Mesenteric fat pad (tissue), 1 donor: ENCODE measurements around the gene BCAR3. TPM values are rescaled to one million over a fixed set of nuclear protein-coding genes. Genes with fewer than 3 reads are reported as not detected.

ENCODE experiments used
- DNase-seq: peaks from one replicate; pipeline ENCODE4 v3.0.0-alpha.2; 2020; ENCODE audit warnings: low spot score
- long read RNA-seq: library from polyadenylated mRNA; unstranded; transcript quantifications from one replicate; pipeline ENCODE4 v2.0.0, GENCODE V29; 2020
- total RNA-seq: library from RNA; stranded (reverse); fragmentation: NEBNext Ultra II Directional; extraction: Animal tissue kit (Norgen Biotek cat#: 25700); gene quantifications from one replicate; pipeline ENCODE4 v1.2.1, GENCODE V29; 2021
- donor health status: DM: yes; HTN: yes; CAD: no.

BCAR3 gene
- 30.3 TPM for total RNA-seq
- long read RNA-seq, transcript BCAR3-204 (10 exons, 2,827 nt): major isoform, 10 of 53 reads
- long read RNA-seq, transcript BCAR3-201 (12 exons, 3,171 nt): minor isoform, 8 of 53 reads
- long read RNA-seq, partial matches to known transcripts: 20 of 53 reads
- long read RNA-seq, other reads (novel, unspliced or antisense): 14 of 53 reads

DNA sequence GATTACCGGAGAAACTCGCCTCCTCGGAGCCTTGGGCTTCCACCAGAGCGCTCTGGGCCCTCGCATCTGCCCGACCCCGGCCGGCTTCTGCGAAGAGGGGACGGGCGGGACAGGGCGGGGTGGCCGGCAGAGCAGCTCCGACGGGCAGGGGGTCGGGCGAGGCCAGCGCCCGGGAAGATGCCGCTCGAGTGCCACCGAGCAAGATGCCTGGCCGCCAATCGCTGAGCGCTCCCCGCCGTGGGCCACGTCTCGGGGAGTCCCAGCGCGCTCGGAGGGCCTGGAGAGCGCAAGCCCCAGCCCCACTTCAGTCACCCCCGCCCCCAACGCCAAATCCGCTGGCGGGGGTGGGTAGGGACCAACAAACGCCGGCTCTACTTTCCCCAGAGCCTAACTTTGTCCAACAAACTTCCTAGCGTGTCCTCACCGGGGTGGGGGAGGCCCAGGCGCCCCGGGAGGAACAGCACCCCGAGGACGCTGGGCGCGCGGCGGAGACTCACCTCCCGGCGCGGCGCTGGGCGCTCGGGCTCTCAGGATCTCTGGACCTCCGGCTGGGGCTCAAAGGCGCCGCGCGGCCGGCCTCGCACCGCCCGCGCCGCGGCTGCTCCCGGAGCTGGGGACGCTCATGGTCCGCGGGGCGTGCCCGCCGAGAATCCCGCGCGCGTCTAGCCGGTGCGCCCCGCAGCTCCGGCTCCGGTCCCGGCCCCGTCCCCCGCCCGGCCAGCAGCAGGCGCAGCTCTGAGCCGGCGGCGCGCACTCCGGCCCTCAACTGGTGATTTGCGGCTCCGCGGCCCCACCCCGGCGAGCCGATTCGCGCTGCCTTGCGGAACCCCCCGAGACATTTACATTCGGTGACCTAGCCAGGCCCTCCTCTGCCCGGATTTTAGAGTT, at the start of gene BCAR3:
TSS of gene BCAR3 (minus strand) at position 737 of the 888 bp plus-strand sequence. CDS start 6,907 bp downstream, outside the sequence.
- DNase-seq: peak; percentile 90

- DNase-seq: no peak
These were observed 49.0 kb upstream of the BCAR3 start for GRCh38 chr1:93730621-93731020.

GRCh38 chr1:93729906-93730305, 48.3 kb upstream of the BCAR3 start:
- no peak for DNase-seq

DNA sequence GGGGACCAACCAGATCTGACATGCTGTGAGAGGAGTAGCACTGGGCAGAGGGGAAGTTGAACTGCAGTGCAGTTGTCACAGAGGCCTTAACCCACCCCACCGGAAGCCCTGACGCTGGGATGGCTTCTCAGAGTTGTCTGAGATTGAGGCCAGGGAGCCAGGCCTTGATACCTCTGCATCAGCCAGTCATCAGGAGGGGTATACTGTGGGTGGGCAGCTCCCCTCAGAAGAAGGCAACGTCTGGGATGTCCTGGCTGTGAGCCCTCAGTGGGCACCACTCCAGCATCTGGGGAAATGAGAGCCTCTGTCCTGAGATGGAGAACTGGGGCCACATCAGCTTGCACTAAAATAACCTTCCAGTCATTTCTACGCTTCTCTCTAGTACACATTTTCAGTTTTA, 47.9 kb upstream of the BCAR3 start:
- no peak for DNase-seq

GRCh38 chr1:93728480-93729131, 47.0 kb upstream of the BCAR3 start:
- DNase-seq: no peak

- DNase-seq: no peak
These were observed 42.2 kb upstream of the BCAR3 start for GRCh38 chr1:93723733-93724270.

DNA sequence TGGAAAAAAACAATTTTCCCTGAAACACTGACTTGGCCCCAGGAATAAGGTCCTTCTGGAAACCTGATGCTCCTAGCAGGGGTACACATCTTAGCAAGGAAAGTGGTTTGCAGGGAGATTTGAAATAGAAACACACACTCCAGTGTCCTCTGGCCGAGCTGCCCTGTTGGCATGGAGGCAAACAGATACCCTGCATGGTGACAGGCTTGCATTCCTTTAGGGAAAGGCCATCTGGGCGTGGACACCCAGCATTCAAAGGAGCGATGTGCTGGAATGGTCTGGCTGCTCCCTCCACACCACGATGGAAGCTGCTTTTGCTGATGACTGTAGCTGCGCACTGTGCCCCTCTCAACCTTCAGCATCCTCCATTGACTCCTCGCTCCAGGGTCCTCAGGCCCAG, 41.5 kb upstream of the BCAR3 start:
- DNase-seq: no peak

- no peak for DNase-seq
These were observed 40.7 kb upstream of the BCAR3 start for GRCh38 chr1:93722081-93723031.

DNA sequence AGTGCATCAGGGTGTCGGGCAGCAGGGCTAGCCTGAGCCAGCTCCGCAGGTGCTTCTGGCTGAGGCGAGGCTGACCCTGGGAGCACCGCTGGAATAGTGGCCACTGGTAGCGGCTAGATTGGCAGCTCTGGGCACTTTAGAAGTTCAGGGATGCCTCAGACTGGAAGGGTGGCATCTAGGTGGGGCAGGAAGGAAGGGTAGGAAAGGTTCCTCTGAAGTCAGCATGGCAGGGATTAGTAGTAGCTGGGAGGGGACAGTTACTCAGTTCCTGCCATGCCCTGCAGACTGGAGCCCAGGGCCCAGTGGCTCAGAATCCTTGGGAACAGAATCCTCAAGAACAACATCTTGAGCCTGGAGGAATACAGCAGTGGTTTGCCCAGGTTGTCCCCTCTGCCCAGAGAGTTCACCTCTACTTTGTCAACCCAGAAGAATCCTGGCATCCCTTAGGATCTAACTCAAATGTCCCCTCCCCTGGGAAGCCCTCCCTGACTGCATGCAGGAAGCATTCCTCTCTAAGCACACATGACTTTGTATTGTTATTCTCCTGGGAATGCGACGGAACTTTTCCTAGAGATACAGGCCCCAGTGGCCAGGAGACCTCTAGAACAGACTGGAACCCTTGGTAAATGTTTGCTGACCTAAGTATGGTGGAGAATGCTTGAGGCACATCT, 39.5 kb upstream of the BCAR3 start:
- DNase-seq: no peak

DNA sequence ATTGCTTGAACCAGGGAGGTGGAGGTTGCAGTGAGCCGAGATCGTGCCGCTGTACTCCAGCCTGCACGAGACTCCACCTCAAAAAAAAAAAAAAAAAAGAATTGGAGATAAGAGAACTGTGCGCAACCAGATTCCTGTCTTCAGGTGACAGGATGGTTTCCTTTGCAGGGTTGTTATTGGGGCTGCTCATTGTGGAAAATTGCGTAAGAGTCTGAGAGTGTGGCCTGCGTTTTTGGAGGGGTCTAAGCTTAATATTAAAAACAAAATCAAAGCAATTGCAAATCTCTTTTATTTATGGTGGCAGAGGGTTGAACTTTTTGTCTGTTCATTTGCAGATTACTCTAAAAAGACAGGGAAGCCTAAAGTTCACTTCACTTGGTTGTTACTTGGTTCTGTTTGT, 36.0 kb upstream of the BCAR3 start:
- DNase-seq: no peak

GRCh38 chr1:93716941-93717368, 35.3 kb upstream of the BCAR3 start:
- DNase-seq: no peak

DNA sequence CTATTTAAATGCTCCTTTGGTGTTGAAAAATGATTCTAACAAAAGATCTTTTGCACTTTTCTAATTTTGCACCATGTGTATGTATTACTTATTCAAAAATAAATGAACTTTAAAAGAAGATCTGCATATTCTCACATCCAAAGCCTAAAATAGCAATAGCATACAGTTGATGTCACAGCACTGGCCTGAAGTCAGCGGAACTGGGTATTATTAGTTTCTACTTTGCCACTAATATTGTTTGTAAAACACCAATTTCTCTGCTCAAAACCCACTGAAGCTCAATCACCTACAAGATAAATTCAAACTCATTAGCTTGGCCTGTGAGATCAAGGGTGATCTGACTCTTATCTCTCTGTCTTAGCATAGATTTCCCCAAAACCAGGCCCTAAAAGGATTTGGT, 34.5 kb upstream of the BCAR3 start:
- DNase-seq: no peak

- DNase-seq: no peak
These were observed 34.0 kb upstream of the BCAR3 start for GRCh38 chr1:93715529-93716126.

GRCh38 chr1:93714356-93714755, 32.7 kb upstream of the BCAR3 start:
- no peak for DNase-seq

GRCh38 chr1:93713341-93713740, 31.7 kb upstream of the BCAR3 start:
- DNase-seq: no peak

DNA sequence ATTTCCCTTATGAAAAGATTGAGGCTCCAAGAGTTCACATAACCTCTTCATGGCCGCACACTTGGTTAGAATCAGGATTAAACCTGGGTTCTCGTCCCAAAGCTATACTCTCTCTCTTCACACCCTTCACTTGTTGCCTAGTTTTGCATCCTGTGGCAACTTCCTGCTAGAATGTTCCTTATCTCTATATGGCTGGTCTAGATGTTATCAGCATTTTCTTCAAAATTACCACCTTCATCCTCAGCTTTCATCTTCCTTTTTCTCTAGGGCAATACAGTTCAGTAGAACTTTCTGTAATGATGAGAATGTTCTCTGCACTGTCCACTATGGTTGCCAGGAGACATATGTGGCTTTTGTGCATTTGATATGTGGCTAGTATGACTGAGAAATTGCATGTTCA, 31.1 kb upstream of the BCAR3 start:
- DNase-seq: no peak

DNA sequence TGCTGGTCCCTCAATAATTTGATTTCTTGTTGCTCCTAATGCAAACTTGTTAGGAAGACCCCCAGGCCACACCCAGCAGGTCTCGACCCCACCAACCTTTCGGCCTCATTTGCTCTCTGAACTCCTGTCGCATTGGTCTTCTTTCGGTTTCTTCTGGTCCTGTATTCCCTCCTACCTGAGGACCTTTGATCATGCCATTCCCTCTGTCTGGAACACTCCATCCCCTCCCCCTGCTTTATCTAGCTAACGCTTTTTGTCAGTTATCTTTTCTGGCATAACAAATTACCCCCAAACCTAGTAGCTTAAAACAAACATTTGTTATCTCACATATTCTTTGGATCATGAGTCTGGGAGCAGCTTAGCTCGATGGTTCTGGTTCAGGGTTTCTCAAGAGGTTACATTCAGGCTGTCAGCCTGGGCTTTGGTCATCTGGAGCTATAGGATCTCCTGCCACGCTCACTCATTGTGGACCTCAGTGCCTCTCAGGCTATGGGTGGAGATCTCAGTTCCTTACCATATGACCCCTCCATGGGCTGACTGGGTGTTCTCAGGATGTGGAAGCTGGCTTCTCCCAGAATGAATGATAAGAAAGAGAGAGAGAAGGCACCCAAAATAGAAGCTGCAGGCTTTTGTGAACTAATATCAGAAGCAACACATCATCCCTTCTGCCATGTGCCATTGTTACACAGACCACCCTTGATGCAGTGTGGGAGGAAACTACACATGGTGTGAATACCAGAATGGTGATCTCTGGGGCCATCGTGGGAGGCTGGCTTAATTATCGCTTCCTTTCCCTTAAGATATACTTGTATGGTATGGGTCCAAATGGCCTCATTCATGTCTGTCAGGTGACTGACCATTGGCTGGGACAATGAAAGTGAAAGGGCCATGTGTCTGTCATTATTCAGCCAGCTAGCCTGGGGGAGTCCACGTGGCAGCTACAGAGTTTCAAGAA, 29.1 kb upstream of the BCAR3 start:
- no peak for DNase-seq

DNA sequence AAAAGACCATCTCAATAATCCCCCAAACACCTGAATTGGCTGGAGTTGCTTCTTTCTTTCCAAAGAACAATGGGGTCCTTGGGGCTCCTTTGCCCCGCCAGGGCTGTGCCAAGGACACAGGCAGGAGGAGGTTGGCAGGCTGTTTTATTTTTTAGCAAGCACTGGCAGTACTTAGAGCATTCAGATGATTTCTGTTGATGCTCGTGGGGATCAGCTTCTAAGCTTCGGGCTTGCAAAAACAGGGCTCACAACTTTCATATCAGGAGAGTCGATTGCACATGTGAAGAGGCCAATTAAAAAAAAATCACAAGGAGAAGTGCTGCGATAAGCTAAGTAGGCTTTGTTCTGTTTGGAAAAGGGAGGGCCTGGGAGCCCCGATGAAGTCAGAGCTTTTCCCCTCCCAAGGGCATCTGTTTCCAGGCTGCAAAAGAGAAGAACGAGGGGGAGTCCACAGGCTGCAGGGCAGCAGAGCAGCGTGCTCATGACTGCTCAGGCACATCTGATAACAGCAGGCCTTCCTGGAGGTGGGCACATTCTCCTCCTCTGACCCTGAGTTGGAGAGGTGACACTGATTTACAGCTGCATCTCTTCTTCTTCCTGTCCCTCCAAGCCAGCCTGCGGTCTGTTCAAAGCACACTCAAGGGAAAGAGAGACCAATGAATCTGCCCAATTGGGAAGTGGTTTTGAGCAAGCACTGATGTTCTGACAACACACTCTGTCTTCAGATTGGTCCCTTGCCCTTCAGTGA, 27.3 kb upstream of the BCAR3 start:
- no peak for DNase-seq
